Thyroid gland (tissue), 4 donors: Measurements from ENCODE around the gene ATP5ME.

Experiments used
- POLR2A ChIP-seq, 2 donors: fragments of 450-650 bp; IDR thresholded peaks; one replicate each; pipeline ENCODE4 v1.6.1; 2017; ENCODE audit warnings: antibody characterized with exemption in 2 of 2, mild to moderate bottlenecking in 2 of 2, moderate library complexity in 1 of 2
- TF ChIP-seq, protein P1 (sequence below), 6 experiments: fragments of 200-600 bp in 3 of 6; fragments of 450-650 bp in 3 of 6; sonication (generic) in 3 of 6; IDR thresholded peaks; one replicate each; pipeline ENCODE4 v1.5.1; 2016 to 2019; ENCODE audit warnings: antibody characterized with exemption in 6 of 6, mild to moderate bottlenecking in 2 of 6, inconsistent platforms in 1 of 6, moderate library complexity in 1 of 6

DNA sequence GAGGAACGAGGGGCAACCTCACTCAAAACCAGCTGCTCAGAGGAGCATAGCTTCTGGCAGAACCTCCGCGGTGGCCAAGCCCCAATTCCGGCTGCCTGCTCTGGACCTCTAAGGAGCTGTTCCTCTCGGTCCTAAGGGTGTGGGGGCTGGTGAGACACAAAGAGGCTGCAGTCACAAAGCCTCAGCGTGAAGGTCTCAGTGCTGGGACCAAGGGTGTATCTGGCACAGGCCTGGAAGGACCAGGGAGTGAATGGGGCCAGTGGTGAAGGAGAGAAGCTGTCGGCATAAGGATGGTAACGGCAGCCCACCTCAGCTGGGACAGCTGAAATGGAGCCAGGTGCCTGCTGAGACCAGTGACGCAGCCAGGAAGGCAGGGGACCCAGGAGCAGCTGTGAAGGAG lies 43.4 kb downstream of the ATP5ME start:
- TF ChIP-seq, protein P1, sequence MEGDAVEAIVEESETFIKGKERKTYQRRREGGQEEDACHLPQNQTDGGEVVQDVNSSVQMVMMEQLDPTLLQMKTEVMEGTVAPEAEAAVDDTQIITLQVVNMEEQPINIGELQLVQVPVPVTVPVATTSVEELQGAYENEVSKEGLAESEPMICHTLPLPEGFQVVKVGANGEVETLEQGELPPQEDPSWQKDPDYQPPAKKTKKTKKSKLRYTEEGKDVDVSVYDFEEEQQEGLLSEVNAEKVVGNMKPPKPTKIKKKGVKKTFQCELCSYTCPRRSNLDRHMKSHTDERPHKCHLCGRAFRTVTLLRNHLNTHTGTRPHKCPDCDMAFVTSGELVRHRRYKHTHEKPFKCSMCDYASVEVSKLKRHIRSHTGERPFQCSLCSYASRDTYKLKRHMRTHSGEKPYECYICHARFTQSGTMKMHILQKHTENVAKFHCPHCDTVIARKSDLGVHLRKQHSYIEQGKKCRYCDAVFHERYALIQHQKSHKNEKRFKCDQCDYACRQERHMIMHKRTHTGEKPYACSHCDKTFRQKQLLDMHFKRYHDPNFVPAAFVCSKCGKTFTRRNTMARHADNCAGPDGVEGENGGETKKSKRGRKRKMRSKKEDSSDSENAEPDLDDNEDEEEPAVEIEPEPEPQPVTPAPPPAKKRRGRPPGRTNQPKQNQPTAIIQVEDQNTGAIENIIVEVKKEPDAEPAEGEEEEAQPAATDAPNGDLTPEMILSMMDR (IDR thresholded peaks at IDR 0.05) = no peak
- no peak for TF ChIP-seq POLR2A (IDR thresholded peaks at IDR 0.05)
